ENCODE measurements around the gene DDX42. TPM values are rescaled to one million over a fixed set of nuclear protein-coding genes. Genes with fewer than 3 reads are reported as not detected.

Gene DDX42, protein sequence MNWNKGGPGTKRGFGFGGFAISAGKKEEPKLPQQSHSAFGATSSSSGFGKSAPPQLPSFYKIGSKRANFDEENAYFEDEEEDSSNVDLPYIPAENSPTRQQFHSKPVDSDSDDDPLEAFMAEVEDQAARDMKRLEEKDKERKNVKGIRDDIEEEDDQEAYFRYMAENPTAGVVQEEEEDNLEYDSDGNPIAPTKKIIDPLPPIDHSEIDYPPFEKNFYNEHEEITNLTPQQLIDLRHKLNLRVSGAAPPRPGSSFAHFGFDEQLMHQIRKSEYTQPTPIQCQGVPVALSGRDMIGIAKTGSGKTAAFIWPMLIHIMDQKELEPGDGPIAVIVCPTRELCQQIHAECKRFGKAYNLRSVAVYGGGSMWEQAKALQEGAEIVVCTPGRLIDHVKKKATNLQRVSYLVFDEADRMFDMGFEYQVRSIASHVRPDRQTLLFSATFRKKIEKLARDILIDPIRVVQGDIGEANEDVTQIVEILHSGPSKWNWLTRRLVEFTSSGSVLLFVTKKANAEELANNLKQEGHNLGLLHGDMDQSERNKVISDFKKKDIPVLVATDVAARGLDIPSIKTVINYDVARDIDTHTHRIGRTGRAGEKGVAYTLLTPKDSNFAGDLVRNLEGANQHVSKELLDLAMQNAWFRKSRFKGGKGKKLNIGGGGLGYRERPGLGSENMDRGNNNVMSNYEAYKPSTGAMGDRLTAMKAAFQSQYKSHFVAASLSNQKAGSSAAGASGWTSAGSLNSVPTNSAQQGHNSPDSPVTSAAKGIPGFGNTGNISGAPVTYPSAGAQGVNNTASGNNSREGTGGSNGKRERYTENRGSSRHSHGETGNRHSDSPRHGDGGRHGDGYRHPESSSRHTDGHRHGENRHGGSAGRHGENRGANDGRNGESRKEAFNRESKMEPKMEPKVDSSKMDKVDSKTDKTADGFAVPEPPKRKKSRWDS
- 89.0 and 91.4 TPM in 2 replicates for polyA plus RNA-seq (2014; cell fraction: cytosol; rRNA removed)
- 241 and 400 TPM in 2 replicates for polyA plus RNA-seq (2014; cell fraction: nucleus; rRNA removed)

DNA sequence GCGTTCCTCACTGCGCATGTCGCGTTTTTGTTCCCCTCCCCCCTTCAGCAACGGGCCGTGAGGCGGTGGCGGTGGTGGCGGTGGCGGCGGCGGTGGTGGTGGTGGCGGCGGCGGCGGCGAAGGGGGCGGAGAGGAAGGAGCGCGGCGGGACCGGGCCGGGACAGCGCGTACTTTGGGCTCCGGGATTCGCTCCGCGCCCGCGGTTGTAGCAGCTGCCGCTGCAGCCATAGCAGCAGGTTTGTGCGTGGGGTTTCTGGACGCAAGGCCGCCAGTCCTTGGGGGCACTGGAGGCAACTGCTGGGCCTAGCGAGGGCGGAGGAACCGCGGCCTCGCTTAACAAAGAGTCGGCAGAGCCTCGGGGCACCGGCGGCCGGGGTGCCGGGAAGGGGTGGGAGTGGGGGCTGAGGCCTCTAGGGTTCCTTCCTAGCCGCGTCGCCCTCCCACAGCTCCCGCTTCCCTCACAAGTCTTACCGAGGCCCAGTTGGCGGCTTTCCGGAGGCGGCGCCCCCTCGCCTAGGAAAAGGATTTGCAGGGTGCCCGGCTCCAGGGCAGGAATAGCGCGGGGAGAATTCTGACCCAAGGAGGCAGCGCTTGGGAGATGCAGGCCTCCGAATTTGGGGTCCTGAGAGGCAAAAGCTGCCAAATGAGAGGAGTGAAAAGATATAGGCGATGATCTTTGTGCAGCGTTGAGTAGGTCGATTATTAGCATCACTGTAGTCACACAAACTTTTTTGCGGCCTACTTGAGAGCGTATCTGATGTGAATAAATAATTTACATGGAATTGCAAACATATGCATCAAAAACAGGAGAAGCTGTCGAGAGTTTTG lies at the start of gene DDX42:
Gene DDX42 (plus strand): TSS at position 30 of the 828 bp plus-strand sequence. CDS start 12,880 bp downstream, outside the sequence.
- peak; percentile 64 for DNase-seq (ENCODE audit: low spot score)

GRCh38 chr17:63735691-63736090 lies 38.3 kb upstream of the DDX42 start:
- no peak for DNase-seq (ENCODE audit: low spot score)

- no peak for DNase-seq (ENCODE audit: low spot score)
These were observed 33.4 kb upstream of the DDX42 start for GRCh38 chr17:63740464-63741142.

GRCh38 chr17:63741143-63741407 lies 32.9 kb upstream of the DDX42 start:
- no peak for DNase-seq (ENCODE audit: low spot score)

- DNase-seq (ENCODE audit: low spot score): peak; percentile 98
These were observed 32.4 kb upstream of the DDX42 start, which contains the start of gene STRADA for GRCh38 chr17:63741408-63742173. Gene STRADA, minus strand, starts transcription at chr17:63741799. Its CDS starts 13,430 bp downstream, at chr17:63728369.

GRCh38 chr17:63751806-63752205 lies 22.2 kb upstream of the DDX42 start:
- DNase-seq (ENCODE audit: low spot score): no peak

DNA sequence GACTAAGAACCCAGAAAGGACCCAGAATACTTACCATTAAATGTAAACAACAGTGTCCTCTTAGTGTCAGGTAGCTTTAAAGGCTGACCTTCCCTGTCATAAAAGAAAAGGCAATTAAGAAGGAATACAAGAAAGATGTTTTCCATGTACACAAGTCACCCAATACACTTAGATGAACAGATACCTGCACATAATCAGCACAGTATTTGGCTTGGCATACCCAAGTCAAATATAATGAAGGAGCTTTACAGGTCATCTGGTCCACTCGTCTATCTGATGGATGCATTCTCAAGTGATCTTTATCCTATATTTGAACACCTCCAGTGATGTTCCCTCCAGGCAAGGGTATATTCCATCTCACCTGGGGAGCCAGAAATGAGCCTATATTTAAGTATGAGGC lies 21.3 kb upstream of the DDX42 start:
- DNase-seq (ENCODE audit: low spot score): no peak

GRCh38 chr17:63753215-63753614 lies 20.8 kb upstream of the DDX42 start:
- DNase-seq (ENCODE audit: low spot score): no peak

GRCh38 chr17:63754046-63754445 lies 19.9 kb upstream of the DDX42 start:
- DNase-seq (ENCODE audit: low spot score): no peak

- DNase-seq (ENCODE audit: low spot score): no peak
These were observed 15.5 kb upstream of the DDX42 start for GRCh38 chr17:63758428-63758827.

DNA sequence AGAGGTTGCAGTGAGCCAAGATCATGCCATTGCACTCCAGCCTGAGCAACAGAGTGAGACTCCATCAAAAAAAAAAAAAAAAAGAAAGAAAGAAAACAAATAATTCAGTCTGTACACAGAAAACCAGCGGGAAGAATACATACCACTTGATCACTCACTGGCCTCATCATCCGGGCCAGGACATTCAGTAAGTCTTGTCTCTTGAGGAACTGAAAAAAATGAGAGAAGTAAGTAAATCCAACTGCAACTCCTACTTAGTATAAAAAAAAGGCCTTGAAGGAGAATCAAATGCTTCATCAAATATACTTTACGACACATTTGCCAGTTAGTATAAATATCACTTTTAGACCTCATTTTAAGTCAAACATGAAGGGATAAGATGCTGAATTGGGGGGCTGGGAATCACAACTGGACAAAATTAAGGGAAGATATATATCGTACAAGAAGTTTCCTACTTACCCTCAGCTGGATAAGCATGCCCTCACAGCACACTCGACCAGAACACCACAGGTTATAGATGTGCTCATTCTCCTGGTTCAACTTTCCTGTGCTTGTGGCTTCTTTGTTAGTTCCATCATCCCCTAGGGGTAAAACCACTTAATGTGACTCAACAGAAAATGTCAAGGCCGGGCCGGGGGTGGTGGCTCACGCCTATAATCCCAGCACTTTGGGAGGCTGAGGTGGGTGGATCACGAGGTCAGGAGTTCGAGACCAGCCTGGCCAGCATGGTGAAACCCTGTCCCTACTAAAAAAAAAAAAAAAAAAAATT lies 13.0 kb upstream of the DDX42 start:
- DNase-seq (ENCODE audit: low spot score): no peak

GRCh38 chr17:63762161-63763078 lies 11.6 kb upstream of the DDX42 start:
- no peak for DNase-seq (ENCODE audit: low spot score)

DNA sequence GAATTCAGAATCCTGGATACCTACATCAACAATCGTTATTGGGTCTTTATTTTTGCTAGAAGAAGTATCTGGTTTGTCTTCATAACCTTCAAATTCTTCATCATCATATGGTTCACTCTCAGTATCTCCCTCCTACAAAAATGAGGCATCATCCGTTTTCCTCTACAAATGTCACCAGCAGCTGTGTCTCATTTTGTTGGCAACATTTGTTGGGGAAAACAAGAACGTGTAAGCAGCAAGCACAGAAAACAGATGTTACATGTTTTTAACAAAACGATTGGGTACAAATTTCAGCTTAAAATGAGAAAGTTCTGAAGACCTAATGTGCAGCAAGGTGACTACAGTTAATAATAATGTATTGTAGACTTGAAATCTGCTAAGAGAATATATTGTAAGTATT lies 9.3 kb upstream of the DDX42 start:
- no peak for DNase-seq (ENCODE audit: low spot score)

GRCh38 chr17:63766754-63767153 lies 7.2 kb upstream of the DDX42 start:
- no peak for DNase-seq (ENCODE audit: low spot score)

DNA sequence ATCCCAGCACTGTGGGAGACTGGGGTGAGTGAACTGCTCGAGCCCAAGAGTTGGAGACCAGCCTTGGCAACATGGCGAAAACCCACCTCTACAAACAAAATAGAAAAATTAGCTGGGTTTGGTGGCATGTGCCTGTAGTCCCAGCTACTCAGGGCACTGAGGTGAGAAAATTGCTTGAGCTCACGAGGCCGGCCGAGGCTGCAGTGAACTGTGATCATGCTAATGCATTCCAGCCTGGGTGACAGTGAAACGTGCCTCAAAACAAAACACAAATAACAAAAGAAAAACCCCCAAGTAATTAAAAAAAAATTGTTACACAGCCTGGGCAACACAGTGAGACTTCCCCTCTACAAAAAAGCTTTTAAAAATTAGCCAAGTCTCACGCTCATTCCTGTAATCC lies 5.5 kb upstream of the DDX42 start:
- DNase-seq (ENCODE audit: low spot score): no peak

DNA sequence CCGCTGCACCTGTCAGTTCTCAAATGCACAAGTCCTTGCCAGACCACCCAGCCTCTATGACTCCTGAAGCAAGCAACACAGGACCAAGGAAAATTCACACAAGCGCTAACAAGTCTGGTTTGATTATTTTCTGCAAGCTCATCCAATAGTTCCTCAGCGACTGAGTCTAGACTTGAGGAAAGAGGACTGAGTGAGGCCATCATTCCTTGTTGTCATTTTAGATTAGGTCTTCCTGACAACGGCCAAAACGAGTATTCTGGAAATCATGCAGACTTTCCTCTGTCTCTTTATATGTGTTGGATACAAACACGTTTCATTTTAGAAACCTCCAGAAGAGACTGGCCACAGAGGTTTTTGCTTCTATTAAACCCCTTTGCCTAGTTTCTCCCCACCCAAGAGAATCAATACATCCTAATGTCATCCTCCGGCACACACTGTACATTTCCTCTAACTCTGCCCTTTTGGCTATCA lies 1.1 kb upstream of the DDX42 start:
- peak; percentile 38 for DNase-seq (ENCODE audit: low spot score)

DNA sequence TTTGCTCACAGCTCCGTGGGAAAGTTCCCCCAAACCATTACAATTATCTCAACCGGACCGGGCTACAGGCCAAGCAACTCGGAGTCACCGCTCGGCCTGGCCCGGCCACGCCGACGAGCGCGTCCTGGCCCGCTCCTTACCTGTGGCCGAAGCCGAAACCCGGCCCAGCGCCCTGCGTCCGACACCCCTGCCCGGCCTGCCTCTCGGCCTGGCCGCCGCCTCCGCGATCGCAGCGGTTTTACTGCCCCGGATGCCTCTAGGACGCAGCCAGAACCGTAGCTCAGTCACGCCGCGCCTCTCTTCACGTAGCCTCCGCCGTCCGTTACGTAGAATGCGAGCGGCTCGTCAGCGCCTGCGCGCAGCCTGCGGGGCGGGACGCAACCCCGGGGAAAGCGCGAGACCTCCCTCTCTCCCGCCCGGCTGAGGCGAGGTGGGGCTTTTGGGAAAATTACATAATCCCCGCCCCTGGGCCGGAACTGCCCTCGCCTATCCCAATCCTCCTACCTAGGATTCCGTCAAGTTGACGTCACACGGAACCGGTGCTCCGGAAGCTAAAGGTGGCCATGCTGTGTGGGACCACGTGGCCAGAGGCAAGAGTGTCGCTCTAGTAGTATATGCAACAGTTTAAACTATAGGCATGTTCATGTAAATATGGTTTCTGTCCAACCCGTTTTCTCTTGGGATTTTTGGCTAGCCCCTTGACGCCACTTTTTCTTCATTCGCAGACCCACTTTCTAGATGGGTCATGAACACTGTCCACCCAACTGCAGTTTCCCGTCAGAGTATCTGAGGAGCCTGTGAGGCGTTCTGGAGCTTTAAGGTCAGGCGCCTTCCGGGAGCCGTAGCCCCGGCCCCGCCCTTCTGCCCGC lies 464 bp upstream of the DDX42 start, which contains the start of gene CCDC47:
Gene CCDC47 (minus strand): TSS at position 326 of the 869 bp plus-strand sequence. CDS start 7,422 bp downstream, outside the sequence.
- peak; percentile 100 for DNase-seq (ENCODE audit: low spot score)
